SK-N-MC (cell line): Measurements from ENCODE around the gene NEGR1.

Experiments
- EZH2 ChIP-seq: fragments of 200-600 bp; sonication (generic); IDR thresholded peaks from one replicate; pipeline ENCODE4 v1.6.1; 2017; ENCODE audit warnings: antibody characterized with exemption
- FOXP2 ChIP-seq: optimal IDR thresholded peaks from 2 replicates; pipeline ENCODE3; 2011; ENCODE audit warnings: mild to moderate bottlenecking, moderate library complexity; ENCODE audit not compliant: insufficient read depth; ENCODE audit errors: extremely low read length, control extremely low read depth
- POLR2AphosphoS5 ChIP-seq: IDR thresholded peaks from 2 replicates; pipeline ENCODE4 v1.6.1; 2012; ENCODE audit warnings: mild to moderate bottlenecking, low read depth, low read length, borderline replicate concordance

GRCh38 chr1:71362076-71362475 lies 920.3 kb downstream of the NEGR1 start:
- TF ChIP-seq EZH2 (no peak), POLR2AphosphoS5 (no peak), FOXP2 (no peak)
